Epithelial cell of esophagus (primary cell): Measurements from ENCODE around the gene BFSP1.
A peak's percentile ranks its signal among the peaks of the same experiment; 100 is the strongest.

Experiments used
- DNase-seq: peaks from one replicate; pipeline ENCODE4 v3.0.0; 2010; ENCODE audit warnings: low read depth
- H3K4me3 ChIP-seq: 2 replicates; pipeline ENCODE4 v1.5.1; 2011; ENCODE audit warnings: mild to moderate bottlenecking, low read length, control low read depth
- CTCF ChIP-seq: IDR thresholded peaks from 2 replicates; pipeline ENCODE4 v1.5.1; 2011; ENCODE audit warnings: low read depth, mild to moderate bottlenecking, low read length, control low read depth, inconsistent platforms; ENCODE audit not compliant: insufficient read depth; ENCODE audit errors: missing control alignments

BFSP1 gene

GRCh38 chr20:17557675-17558006 is 26.5 kb upstream of the BFSP1 start:
- H3K4me3 ChIP-seq: peak overlapping the region; percentile 37
- DNase-seq: peak; percentile 95
- TF ChIP-seq CTCF: no peak

- no peak for TF ChIP-seq CTCF
- peak; percentile 65 for DNase-seq
- H3K4me3 ChIP-seq: peak overlapping the region; percentile 24
Observed at GRCh38 chr20:17556837-17557674, 25.9 kb upstream of the BFSP1 start.

GRCh38 chr20:17555106-17555505 is 23.9 kb upstream of the BFSP1 start:
- no peak for TF ChIP-seq CTCF
- DNase-seq: no peak
- no peak overlapping the region for H3K4me3 ChIP-seq

GRCh38 chr20:17549131-17549530 is 18.0 kb upstream of the BFSP1 start:
- no peak overlapping the region for H3K4me3 ChIP-seq
- DNase-seq: peak; percentile 60
- TF ChIP-seq CTCF: no peak

- H3K4me3 ChIP-seq: no peak overlapping the region
- no peak for TF ChIP-seq CTCF
- DNase-seq: no peak
Observed at GRCh38 chr20:17545127-17545526, 13.9 kb upstream of the BFSP1 start.

- TF ChIP-seq CTCF: no peak
- H3K4me3 ChIP-seq: no peak overlapping the region
- DNase-seq: no peak
Observed at GRCh38 chr20:17543531-17544131, 12.5 kb upstream of the BFSP1 start.

- DNase-seq: no peak
- no peak overlapping the region for H3K4me3 ChIP-seq
- no peak for TF ChIP-seq CTCF
Observed at GRCh38 chr20:17542993-17543412, 11.8 kb upstream of the BFSP1 start.
